ENCODE measurements around the gene UNKL.

UNKL gene

DNA sequence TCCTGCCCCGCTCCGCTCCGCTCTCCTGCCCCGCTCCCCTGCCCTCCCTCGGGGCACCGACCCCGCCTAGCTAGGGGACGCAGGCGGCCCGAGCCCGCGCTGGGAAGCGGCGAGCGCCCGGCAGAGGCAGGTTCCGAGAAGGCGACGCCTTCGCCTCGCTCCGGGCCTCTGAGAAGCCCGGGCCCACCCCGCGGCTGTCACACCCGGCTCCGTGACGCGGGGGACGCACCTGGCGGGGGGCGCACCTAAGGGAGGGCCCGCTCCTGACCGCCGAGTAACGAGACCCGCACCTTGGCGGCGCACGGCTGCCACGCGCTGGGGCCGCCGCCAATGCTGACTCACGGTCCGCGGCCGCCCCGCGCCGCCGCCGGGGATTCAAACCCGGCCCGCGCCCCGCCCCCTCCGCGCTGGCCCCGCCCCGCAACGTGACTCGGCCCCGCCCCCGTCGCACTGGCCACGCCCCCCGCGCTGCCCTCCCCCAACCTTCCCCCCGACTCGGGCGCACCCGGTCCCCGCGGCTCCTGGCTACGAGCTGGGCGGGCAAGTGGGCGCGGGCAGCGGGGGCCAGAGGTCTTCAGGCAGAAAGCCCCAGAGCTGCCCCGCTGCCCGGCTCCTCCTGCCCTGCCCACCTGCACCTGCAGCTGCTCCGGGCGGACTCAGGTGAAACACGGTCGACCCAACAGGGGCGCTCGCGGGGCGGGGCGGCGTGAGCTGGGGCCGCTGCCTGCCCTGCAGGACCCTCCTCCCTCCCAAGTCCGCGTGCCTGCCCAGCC, 35.0 kb downstream of the UNKL start:
- under 1% methylated on average over 87 of the region's 95 CpGs for WGBS
- Histone ChIP-seq H3K27ac (ENCODE audit: low read depth, low read length) (peak overlapping the region; percentile 86), H3K9me3 (ENCODE audit: insufficient read depth, low read depth, low read length) (no peaks in the 10 kb centered on the region), H3K4me1 (ENCODE audit: insufficient read depth, low read length) (0 out of 2 replicates have a peak, but pooled peaks cover 4% of the 10 kb centered on the region), H3K36me3 (ENCODE audit: insufficient read depth, low read length) (0 out of 2 replicates have a peak, but pooled peaks cover 9% of the 10 kb centered on the region), H3K4me3 (ENCODE audit: low read length) (peak overlapping the region; percentile 79), H3K27me3 (ENCODE audit: insufficient read depth, low read length) (no peaks in the 10 kb centered on the region), H3K9ac (ENCODE audit: low read depth, low read length) (peak overlapping the region; percentile 98)

- H3K4me3 ChIP-seq (ENCODE audit: low read length): peak overlapping the region; percentile 79
- H3K27ac ChIP-seq (ENCODE audit: low read depth, low read length): peak overlapping the region; percentile 86
- H3K27me3 ChIP-seq (ENCODE audit: insufficient read depth, low read length): no peaks in the 10 kb centered on the region
- H3K4me1 ChIP-seq (ENCODE audit: insufficient read depth, low read length): 0 out of 2 replicates have a peak, but pooled peaks cover 4% of the 10 kb centered on the region
- 0 out of 2 replicates have a peak, but pooled peaks cover 9% of the 10 kb centered on the region for H3K36me3 ChIP-seq (ENCODE audit: insufficient read depth, low read length)
- H3K9me3 ChIP-seq (ENCODE audit: insufficient read depth, low read depth, low read length): no peaks in the 10 kb centered on the region
- H3K9ac ChIP-seq (ENCODE audit: low read depth, low read length): peak overlapping the region; percentile 98
- 2% methylated on average over 31 of the region's 31 CpGs for WGBS
Observed at GRCh38 chr16:1378804-1379303, 35.6 kb downstream of the UNKL start.

DNA sequence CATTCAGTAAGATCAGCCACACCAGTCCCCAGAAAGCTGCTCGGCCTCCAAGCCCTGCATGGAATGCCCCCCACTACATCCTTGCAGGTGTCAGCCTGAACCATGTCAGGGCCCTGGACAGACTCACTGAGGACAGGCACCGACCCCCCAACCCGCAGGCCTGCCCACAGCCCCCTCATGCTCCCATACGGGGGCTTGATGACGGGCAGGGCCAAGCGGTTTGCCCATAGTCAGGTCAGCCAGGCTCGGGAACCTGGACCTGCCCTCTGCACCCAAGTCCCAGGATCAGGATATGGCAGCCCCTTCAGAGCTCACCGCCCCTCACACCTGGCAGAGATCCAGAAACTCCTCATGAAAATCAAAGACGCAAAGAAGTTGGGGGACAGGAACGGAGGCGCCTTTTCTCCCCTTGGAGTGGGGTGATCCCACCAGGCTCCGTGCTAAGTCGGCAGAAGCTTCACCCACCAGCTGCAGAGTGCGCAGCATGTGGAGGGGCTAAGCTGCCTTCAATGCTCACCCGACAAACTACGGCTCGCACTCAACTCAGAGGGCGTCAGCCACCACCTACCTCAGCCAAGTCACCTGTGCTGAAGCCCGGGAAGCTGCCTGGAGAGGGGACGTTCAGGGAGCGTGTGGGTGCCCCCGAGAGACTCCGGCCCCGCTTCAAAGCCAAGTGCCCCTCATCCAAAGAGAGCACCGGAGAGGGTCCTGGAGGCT, 36.3 kb downstream of the UNKL start:
- WGBS: 57% methylated on average over 25 of the region's 25 CpGs
- Histone ChIP-seq H3K4me3 (ENCODE audit: low read length) (peak overlapping the region; percentile 79), H3K27me3 (ENCODE audit: insufficient read depth, low read length) (no peaks in the 10 kb centered on the region), H3K36me3 (ENCODE audit: insufficient read depth, low read length) (0 out of 2 replicates have a peak, but pooled peaks cover 9% of the 10 kb centered on the region), H3K27ac (ENCODE audit: low read depth, low read length) (no peak overlapping the region), H3K9ac (ENCODE audit: low read depth, low read length) (peak overlapping the region; percentile 98), H3K9me3 (ENCODE audit: insufficient read depth, low read depth, low read length) (no peaks in the 10 kb centered on the region), H3K4me1 (ENCODE audit: insufficient read depth, low read length) (0 out of 2 replicates have a peak, but pooled peaks cover 4% of the 10 kb centered on the region)

- Histone ChIP-seq H3K9ac (ENCODE audit: low read depth, low read length) (no peak overlapping the region), H3K36me3 (ENCODE audit: insufficient read depth, low read length) (0 out of 2 replicates have a peak, but pooled peaks cover 9% of the 10 kb centered on the region), H3K27me3 (ENCODE audit: insufficient read depth, low read length) (no peaks in the 10 kb centered on the region), H3K27ac (ENCODE audit: low read depth, low read length) (no peak overlapping the region), H3K4me1 (ENCODE audit: insufficient read depth, low read length) (0 out of 2 replicates have a peak, but pooled peaks cover 4% of the 10 kb centered on the region), H3K9me3 (ENCODE audit: insufficient read depth, low read depth, low read length) (no peaks in the 10 kb centered on the region), H3K4me3 (ENCODE audit: low read length) (peak overlapping the region; percentile 79; the same call in 1 of the 2 replicates)
- WGBS: 85% methylated on average over 10 of the region's 10 CpGs
Observed at GRCh38 chr16:1377406-1378010, 37.0 kb downstream of the UNKL start.

GRCh38 chr16:1375741-1376410, 38.6 kb downstream of the UNKL start:
- Histone ChIP-seq H3K27me3 (ENCODE audit: insufficient read depth, low read length) (no peaks in the 10 kb centered on the region), H3K4me1 (ENCODE audit: insufficient read depth, low read length) (0 out of 2 replicates have a peak, but pooled peaks cover 4% of the 10 kb centered on the region), H3K36me3 (ENCODE audit: insufficient read depth, low read length) (0 out of 2 replicates have a peak, but pooled peaks cover 3% of the 10 kb centered on the region), H3K27ac (ENCODE audit: low read depth, low read length) (no peak overlapping the region), H3K9ac (ENCODE audit: low read depth, low read length) (no peak overlapping the region), H3K9me3 (ENCODE audit: insufficient read depth, low read depth, low read length) (no peaks in the 10 kb centered on the region), H3K4me3 (ENCODE audit: low read length) (no peak overlapping the region)
- WGBS: 92% methylated on average over 19 of the region's 19 CpGs

DNA sequence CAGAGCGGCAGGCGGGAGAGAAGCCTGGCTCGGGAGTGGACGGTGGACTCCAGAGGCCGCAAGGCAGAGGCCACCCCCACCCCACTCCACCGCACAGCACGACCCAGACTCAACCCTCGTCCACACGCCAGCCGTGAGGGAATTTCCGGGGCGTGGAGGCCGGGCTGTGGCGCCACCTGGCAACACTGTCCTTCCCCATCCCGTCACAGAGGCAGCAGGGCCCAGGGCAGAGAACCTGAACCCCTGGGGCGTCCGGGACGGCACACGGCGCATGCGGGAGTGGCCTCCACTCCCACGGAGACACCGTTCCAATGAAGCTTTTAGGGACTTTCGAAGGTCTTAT, 39.2 kb downstream of the UNKL start:
- Histone ChIP-seq H3K9ac (ENCODE audit: low read depth, low read length) (no peak overlapping the region), H3K4me3 (ENCODE audit: low read length) (no peak overlapping the region), H3K27me3 (ENCODE audit: insufficient read depth, low read length) (no peaks in the 10 kb centered on the region), H3K27ac (ENCODE audit: low read depth, low read length) (no peak overlapping the region), H3K36me3 (ENCODE audit: insufficient read depth, low read length) (0 out of 2 replicates have a peak, but pooled peaks cover 3% of the 10 kb centered on the region), H3K9me3 (ENCODE audit: insufficient read depth, low read depth, low read length) (no peaks in the 10 kb centered on the region), H3K4me1 (ENCODE audit: insufficient read depth, low read length) (0 out of 2 replicates have a peak, but pooled peaks cover 4% of the 10 kb centered on the region)
- 95% methylated on average over 24 of the region's 24 CpGs for WGBS

GRCh38 chr16:1374418-1375297, 39.8 kb downstream of the UNKL start:
- H3K27me3 ChIP-seq (ENCODE audit: insufficient read depth, low read length): no peaks in the 10 kb centered on the region
- no peaks in the 10 kb centered on the region for H3K4me1 ChIP-seq (ENCODE audit: insufficient read depth, low read length)
- WGBS: 94% methylated on average over 46 of the region's 46 CpGs
- H3K9me3 ChIP-seq (ENCODE audit: insufficient read depth, low read depth, low read length): no peaks in the 10 kb centered on the region
- H3K27ac ChIP-seq (ENCODE audit: low read depth, low read length): no peak overlapping the region
- no peak overlapping the region for H3K9ac ChIP-seq (ENCODE audit: low read depth, low read length)
- no peak overlapping the region for H3K4me3 ChIP-seq (ENCODE audit: low read length)
- peaks cover 9% of the 10 kb centered on the region for H3K36me3 ChIP-seq (ENCODE audit: insufficient read depth, low read length)

- Histone ChIP-seq H3K27me3 (ENCODE audit: insufficient read depth, low read length) (no peaks in the 10 kb centered on the region), H3K9ac (ENCODE audit: low read depth, low read length) (no peak overlapping the region), H3K4me1 (ENCODE audit: insufficient read depth, low read length) (no peaks in the 10 kb centered on the region), H3K9me3 (ENCODE audit: insufficient read depth, low read depth, low read length) (no peaks in the 10 kb centered on the region), H3K36me3 (ENCODE audit: insufficient read depth, low read length) (peaks cover 15% of the 10 kb centered on the region), H3K4me3 (ENCODE audit: low read length) (no peak overlapping the region), H3K27ac (ENCODE audit: low read depth, low read length) (no peak overlapping the region)
- WGBS: 95% methylated on average over 20 of the region's 21 CpGs
Observed at GRCh38 chr16:1372292-1372950, 42.1 kb downstream of the UNKL start.

- Histone ChIP-seq H3K27ac (ENCODE audit: low read depth, low read length) (no peak overlapping the region), H3K27me3 (ENCODE audit: insufficient read depth, low read length) (no peaks in the 10 kb centered on the region), H3K9me3 (ENCODE audit: insufficient read depth, low read depth, low read length) (no peaks in the 10 kb centered on the region), H3K4me3 (ENCODE audit: low read length) (no peak overlapping the region), H3K4me1 (ENCODE audit: insufficient read depth, low read length) (no peaks in the 10 kb centered on the region), H3K36me3 (ENCODE audit: insufficient read depth, low read length) (peaks cover 23% of the 10 kb centered on the region), H3K9ac (ENCODE audit: low read depth, low read length) (no peak overlapping the region)
- 96% methylated on average over 31 of the region's 33 CpGs for WGBS
Observed at GRCh38 chr16:1371054-1371978, 43.2 kb downstream of the UNKL start.

All from HUES64 (cell line).